Measurements from ENCODE around the gene FAM135A. TPM values are rescaled to one million over a fixed set of nuclear protein-coding genes. Genes with fewer than 3 reads are reported as not detected.

FAM135A gene
- total and polyA plus RNA-seq, 2 of the 8 experiments (the other 6 are each of a cell fraction or from before 2014, with no cell fraction given) = 17.4 to 35.7 TPM

DNA sequence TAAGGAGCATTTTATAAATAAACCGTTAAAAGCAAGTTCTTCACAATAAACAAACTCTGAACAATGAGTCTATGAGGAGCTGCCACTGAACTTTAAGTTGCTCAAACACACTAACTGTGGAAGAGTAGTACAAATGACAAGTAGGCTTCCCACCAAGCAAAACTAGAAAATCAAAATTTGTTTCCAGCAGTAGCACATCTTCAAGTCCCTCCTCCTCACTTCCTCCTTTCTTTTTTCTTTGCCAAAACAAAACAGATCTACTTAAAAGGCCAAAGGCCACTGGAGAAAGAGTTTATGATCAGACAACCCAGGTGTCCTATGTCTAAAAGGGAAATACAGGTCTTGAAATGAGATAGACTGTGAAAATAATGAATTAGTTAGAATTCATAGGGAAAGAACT, 17.1 kb upstream of the FAM135A start (continued):
- TF ChIP-seq TEAD4 (IDR thresholded peaks at IDR 0.05; ENCODE audit: low read depth, low read length) = no peak
- TF ChIP-seq YY1 (IDR thresholded peaks at IDR 0.05; ENCODE audit: low read depth, low read length) = no peak
- no peak for TF ChIP-seq CBX8 (IDR thresholded peaks at IDR 0.05; ENCODE audit: borderline replicate concordance, low read depth, low read length)

Measured in H1 (cell line).